MM.1S (cell line): ENCODE results near the gene KIFBP.

Source experiments
- DNase-seq: peaks from one replicate; pipeline ENCODE4 v3.0.0-alpha.2; 2015
- H2AFZ ChIP-seq: fragments of 300-600 bp; sonication (generic); 2 replicates; pipeline ENCODE4 v1.6.0; 2016; ENCODE audit warnings: antibody characterized with exemption, low read length
- H3F3A ChIP-seq: fragments of 300-600 bp; sonication (generic); 2 replicates; pipeline ENCODE4 v1.6.1; 2016; ENCODE audit warnings: mild to moderate bottlenecking, antibody characterized with exemption, low read length, moderate library complexity, mixed read lengths; ENCODE audit not compliant: insufficient read depth
- H3K27ac ChIP-seq: fragments of 300-600 bp; sonication (generic); 2 replicates; pipeline ENCODE4 v1.5.1; 2016; ENCODE audit warnings: mild to moderate bottlenecking, low read length
- H3K27me3 ChIP-seq: fragments of 300-600 bp; sonication (generic); replicated peaks from 2 replicates; pipeline ENCODE4 v1.6.0; 2016; ENCODE audit warnings: low read length; ENCODE audit not compliant: insufficient read depth
- H3K36me3 ChIP-seq: fragments of 300-600 bp; sonication (generic); replicated peaks from 2 replicates; pipeline ENCODE4 v1.6.1; 2016; ENCODE audit warnings: mild to moderate bottlenecking, low read length, mixed read lengths; ENCODE audit not compliant: insufficient read depth
- H3K4me1 ChIP-seq: fragments of 300-600 bp; sonication (generic); 2 replicates; pipeline ENCODE4 v1.6.1; 2016; ENCODE audit warnings: low read length, mixed read lengths
- H3K4me2 ChIP-seq: fragments of 300-600 bp; sonication (generic); 2 replicates; pipeline ENCODE4 v1.6.0; 2016; ENCODE audit warnings: low read depth, low read length
- H3K4me3 ChIP-seq: fragments of 300-600 bp; sonication (generic); 2 replicates; pipeline ENCODE4 v1.5.1; 2016; ENCODE audit warnings: low read length, mixed read lengths
- H3K79me2 ChIP-seq: fragments of 300-600 bp; sonication (generic); 2 replicates; pipeline ENCODE4 v1.6.1; 2016; ENCODE audit warnings: mixed run types, low read length, mixed read lengths
- H3K9ac ChIP-seq: fragments of 300-600 bp; sonication (generic); 2 replicates; pipeline ENCODE4 v1.6.1; 2016; ENCODE audit warnings: low read length, mixed read lengths
- H3K9me2 ChIP-seq: fragments of 300-600 bp; sonication (generic); replicated peaks from 2 replicates; pipeline ENCODE4 v1.6.1; 2016; ENCODE audit warnings: mild to moderate bottlenecking, low read length, mixed read lengths; ENCODE audit not compliant: insufficient read depth
- H3K9me3 ChIP-seq: fragments of 300-600 bp; sonication (generic); replicated peaks from 2 replicates; pipeline ENCODE4 v1.6.1; 2016; ENCODE audit warnings: mild to moderate bottlenecking, low read length, mixed read lengths; ENCODE audit not compliant: insufficient read depth
- H4K20me1 ChIP-seq: fragments of 300-600 bp; sonication (generic); 2 replicates; pipeline ENCODE4 v1.6.1; 2016; ENCODE audit warnings: mild to moderate bottlenecking, low read length, moderate library complexity, mixed read lengths; ENCODE audit not compliant: insufficient read depth
- CTCF ChIP-seq: fragments of 300-600 bp; sonication (generic); IDR thresholded peaks from 2 replicates; pipeline ENCODE4 v1.5.1; 2016; ENCODE audit warnings: antibody characterized with exemption, low read length, mixed read lengths
- EZH2 ChIP-seq: fragments of 300-600 bp; sonication (generic); optimal IDR thresholded peaks from 2 replicates; pipeline ENCODE3; 2017; ENCODE audit warnings: low read depth, mild to moderate bottlenecking, antibody characterized with exemption, low read length, mixed read lengths
- EZH2phosphoT487 ChIP-seq: fragments of 300-600 bp; sonication (generic); IDR thresholded peaks from 2 replicates; pipeline ENCODE4 v1.6.1; 2018; ENCODE audit warnings: antibody characterized with exemption, low read length

Gene KIFBP

GRCh38 chr10:69061305-69062161, 72.9 kb downstream of the KIFBP start:
- Histone ChIP-seq H3K9me3 (no peaks in the 10 kb centered on the region), H3K27ac (no peak overlapping the region), H3K27me3 (no peaks in the 10 kb centered on the region), H3K4me3 (no peak overlapping the region; the same call in 1 of the 2 replicates), H4K20me1 (no peaks in the 10 kb centered on the region), H3K9me2 (no peaks in the 10 kb centered on the region), H2AFZ (peak overlapping the region; percentile 48), H3K36me3 (no peaks in the 10 kb centered on the region), H3F3A (no peaks in the 10 kb centered on the region), H3K79me2 (no peaks in the 10 kb centered on the region), H3K4me2 (peak overlapping the region; percentile 22; the same call in 1 of the 2 replicates), H3K9ac (no peak overlapping the region), H3K4me1 (peaks cover 11% of the 10 kb centered on the region; the same call in 1 of the 2 replicates)
- TF ChIP-seq CTCF (no peak), EZH2 (no peak), EZH2phosphoT487 (no peak)
- no peak for DNase-seq

DNA sequence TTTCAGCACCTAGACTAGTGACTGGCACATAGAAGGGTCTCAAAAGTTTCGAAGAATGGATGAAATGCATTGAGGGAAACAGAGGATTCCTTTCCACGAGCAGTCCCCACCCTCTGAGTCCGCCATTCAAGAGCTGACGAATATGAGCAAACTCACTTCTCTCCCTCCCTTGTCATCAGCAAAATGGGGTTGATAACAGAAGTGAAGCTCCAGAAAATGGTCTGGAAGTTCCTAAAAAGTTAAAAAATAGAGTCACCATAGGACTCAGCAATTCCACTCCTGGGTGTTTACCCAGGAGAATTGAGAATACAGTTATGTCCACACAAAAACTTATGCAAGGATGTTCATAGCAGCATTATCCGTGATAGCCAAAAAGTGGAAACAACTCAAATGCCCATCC, 74.3 kb downstream of the KIFBP start:
- DNase-seq, result no peak
- H3F3A ChIP-seq, result no peaks in the 10 kb centered on the region
- no peak overlapping the region for H3K4me2 ChIP-seq
- no peaks in the 10 kb centered on the region for H3K27me3 ChIP-seq
- no peaks in the 10 kb centered on the region for H3K79me2 ChIP-seq
- H2AFZ ChIP-seq, result no peak overlapping the region
- no peaks in the 10 kb centered on the region for H3K9me3 ChIP-seq
- no peak overlapping the region for H3K9ac ChIP-seq
- no peaks in the 10 kb centered on the region for H3K9me2 ChIP-seq
- no peak overlapping the region for H3K4me3 ChIP-seq
- H3K4me1 ChIP-seq, result peaks cover 11% of the 10 kb centered on the region; the same call in 1 of the 2 replicates
- no peak for TF ChIP-seq EZH2phosphoT487
- no peak for TF ChIP-seq EZH2
- TF ChIP-seq CTCF, result no peak
- no peaks in the 10 kb centered on the region for H4K20me1 ChIP-seq
- H3K36me3 ChIP-seq, result no peaks in the 10 kb centered on the region
- no peak overlapping the region for H3K27ac ChIP-seq

- Histone ChIP-seq H3K9ac (no peak overlapping the region), H3K27me3 (no peaks in the 10 kb centered on the region), H2AFZ (no peak overlapping the region), H3K36me3 (no peaks in the 10 kb centered on the region), H4K20me1 (no peaks in the 10 kb centered on the region), H3K9me2 (no peaks in the 10 kb centered on the region), H3K79me2 (no peaks in the 10 kb centered on the region), H3K9me3 (no peaks in the 10 kb centered on the region), H3K4me3 (no peak overlapping the region), H3K4me2 (no peak overlapping the region), H3F3A (no peaks in the 10 kb centered on the region), H3K27ac (no peak overlapping the region), H3K4me1 (peaks cover 11% of the 10 kb centered on the region; the same call in 1 of the 2 replicates)
- no peak for DNase-seq
- TF ChIP-seq EZH2phosphoT487 (no peak), EZH2 (no peak), CTCF (no peak)
These were observed 76.2 kb downstream of the KIFBP start for GRCh38 chr10:69064762-69065328.
